PC-9 (cell line): Measurements from ENCODE around the gene ARL6IP5. TPM values are rescaled to one million over a fixed set of nuclear protein-coding genes. Genes with fewer than 3 reads are reported as not detected.

Experiments used
- BruUV-seq: library from RNA; stranded (reverse); fragments of 400-500 nt; replicated peaks from 2 replicates; lab custom pipeline; 2021; lab: Mats Ljungman, UMichigan
- CTCF ChIA-PET: fragments of 300-600 bp; sonication (Branson Sonifier 250); formaldehyde crosslinking; loops from one replicate; lab custom pipeline; 2022; ENCODE audit warnings: antibody characterized with exemption; lab: Charles Lee
- POLR2A ChIA-PET: fragments of 300-600 bp; sonication (Branson Sonifier 250); formaldehyde crosslinking; loops from one replicate; lab custom pipeline; 2022; ENCODE audit warnings: antibody characterized with exemption; ENCODE audit not compliant: unreplicated experiment; lab: Charles Lee
- DNase-seq, 2 experiments: peaks; one replicate each; pipeline versions ENCODE4 v3.0.0 to v3.0.0-alpha.2; 2015 to 2022; ENCODE audit warnings: mixed read lengths in 1 of 2
- H2AFZ ChIP-seq: fragments of 200-600 bp; sonication (generic); 2 replicates; pipeline ENCODE4 v1.8.1; 2017; ENCODE audit warnings: antibody characterized with exemption
- H3F3A ChIP-seq: fragments of 200-600 bp; sonication (generic); 2 replicates; pipeline ENCODE4 v1.8.1; 2017; ENCODE audit warnings: antibody characterized with exemption, mild to moderate bottlenecking, low read depth; ENCODE audit not compliant: insufficient read depth
- H3K27ac ChIP-seq: fragments of 200-600 bp; sonication (generic); 2 replicates; pipeline ENCODE4 v1.6.1; 2016; ENCODE audit warnings: mixed run types
- H3K27me3 ChIP-seq: fragments of 200-600 bp; sonication (generic); 2 replicates; pipeline ENCODE4 v1.6.1; 2016; ENCODE audit warnings: low read depth, mixed run types; ENCODE audit not compliant: insufficient read depth
- H3K36me3 ChIP-seq: fragments of 200-600 bp; sonication (generic); 2 replicates; pipeline ENCODE4 v1.6.1; 2016; ENCODE audit warnings: low read depth, mixed run types
- H3K4me1 ChIP-seq: fragments of 200-600 bp; sonication (generic); replicated peaks from 2 replicates; pipeline ENCODE4 v1.6.1; 2016; ENCODE audit warnings: mixed run types; ENCODE audit not compliant: insufficient read depth
- H3K4me2 ChIP-seq: fragments of 200-600 bp; sonication (generic); 2 replicates; pipeline ENCODE4 v1.6.1; 2017; ENCODE audit warnings: mixed run types
- H3K4me3 ChIP-seq: fragments of 200-600 bp; sonication (generic); 2 replicates; pipeline ENCODE4 v1.6.1; 2016; ENCODE audit warnings: mixed run types
- H3K79me2 ChIP-seq: fragments of 200-600 bp; sonication (generic); 2 replicates; pipeline ENCODE4 v1.6.1; 2017; ENCODE audit warnings: low read depth, mixed run types
- H3K9me2 ChIP-seq: fragments of 200-600 bp; sonication (generic); 2 replicates; pipeline ENCODE4 v1.8.1; 2017; ENCODE audit warnings: mild to moderate bottlenecking; ENCODE audit not compliant: insufficient read depth
- H3K9me3 ChIP-seq: fragments of 200-600 bp; sonication (generic); 2 replicates; pipeline ENCODE4 v1.8.1; 2016; ENCODE audit warnings: low read depth; ENCODE audit not compliant: insufficient read depth
- H4K20me1 ChIP-seq: fragments of 200-600 bp; sonication (generic); 2 replicates; pipeline ENCODE4 v1.8.1; 2017; ENCODE audit not compliant: insufficient read depth
- CTCF ChIP-seq: fragments of 200-600 bp; sonication (generic); conservative IDR thresholded peaks from 2 replicates; pipeline ENCODE4 v1.6.1; 2017; ENCODE audit warnings: mixed run types, antibody characterized with exemption, mild to moderate bottlenecking, moderate library complexity
- EZH2 ChIP-seq: fragments of 200-600 bp; sonication (generic); IDR thresholded peaks from 2 replicates; pipeline ENCODE4 v1.8.0; 2017; ENCODE audit warnings: antibody characterized with exemption, low read depth
- intact Hi-C: fragments of 100-400 bp; cut with micrococcal nuclease; formaldehyde crosslinking; loops from one replicate; pipeline ENCODE4 v1.10.0; 2022; ENCODE audit not compliant: unreplicated experiment
- total RNA-seq: library from RNA; stranded (reverse); gene quantifications from 2 replicates; pipeline ENCODE4 v1.2.3, GENCODE V29; 2021

The ARL6IP5 gene
- total RNA-seq, 1 experiment from 2014 or later, result 45.7 TPM

- intact Hi-C loops, result loop anchor here (10.0 kb wide), 1 partner anchor 155 kb away; no protein-coding TSS in a partner anchor
- Histone ChIP-seq H3F3A (peaks cover 17% of the 10 kb centered on the region), H3K27ac (peak overlapping the region; percentile 34), H3K4me2 (peak overlapping the region; percentile 94), H4K20me1 (no peaks in the 10 kb centered on the region), H3K9me2 (no peaks in the 10 kb centered on the region), H3K9me3 (no peaks in the 10 kb centered on the region), H3K4me3 (peak overlapping the region; percentile 90), H3K27me3 (no peaks in the 10 kb centered on the region), H3K79me2 (peaks cover 29% of the 10 kb centered on the region), H3K4me1 (peaks cover 52% of the 10 kb centered on the region), H3K36me3 (no peaks in the 10 kb centered on the region), H2AFZ (0 out of 2 replicates have a peak overlapping the region, but pooled peaks have one; percentile 52)
- TSS peak; percentile 64 for BruUV-seq
- TF ChIP-seq CTCF (no peak), EZH2 (no peak)
- ChIA-PET POLR2A (no interaction called here), CTCF (interaction anchor here (0.6 kb wide), 1 partner anchor 340 kb away, joined by 6 read pairs; no protein-coding TSS in a partner anchor)
- peak in 1 of 2 experiments; percentile 38 for DNase-seq
These were observed 5.2 kb upstream of the ARL6IP5 start for GRCh38 chr3:69079269-69080159.

- H3K4me2 ChIP-seq, result peak within 1 kb of the TSS; percentile 94
- intact Hi-C loops, result loop anchor here (10.0 kb wide), 1 partner anchor 154 kb away; no protein-coding TSS in a partner anchor
- H3K36me3 ChIP-seq, result no peaks in the 10 kb centered on the region
- H3F3A ChIP-seq, result peaks cover 18% of the 10 kb centered on the region
- ChIA-PET CTCF (no interaction called here), POLR2A (no interaction called here)
- H3K9me3 ChIP-seq, result no peaks in the 10 kb centered on the region
- peak within 1 kb of the TSS; percentile 34 for H3K27ac ChIP-seq
- peak within 1 kb of the TSS; percentile 90 for H3K4me3 ChIP-seq
- H3K9me2 ChIP-seq, result no peaks in the 10 kb centered on the region
- no TSS peak for BruUV-seq
- TF ChIP-seq EZH2 (no peak), CTCF (no peak)
- H3K27me3 ChIP-seq, result no peaks in the 10 kb centered on the region
- DNase-seq, result peak; percentile 57 to 73
- H3K79me2 ChIP-seq, result peaks cover 34% of the 10 kb centered on the region
- H4K20me1 ChIP-seq, result no peaks in the 10 kb centered on the region
- H3K4me1 ChIP-seq, result peaks cover 53% of the 10 kb centered on the region
- peak within 1 kb of the TSS; percentile 52; the same call in 1 of the 2 replicates for H2AFZ ChIP-seq
These were observed 4.4 kb upstream of the ARL6IP5 start, which contains the start of gene UBA3 for GRCh38 chr3:69080233-69080920. Gene UBA3 (minus strand): TSS chr3:69080365. CDS start chr3:69080353, 12 bp downstream.
